KMS-11 (cell line): ENCODE results near the gene FBXO48.

ENCODE experiments used
- H2AFZ ChIP-seq: fragments of 200-600 bp; sonication (generic); 2 replicates; pipeline ENCODE4 v1.6.1; 2016; ENCODE audit warnings: antibody characterized with exemption, mixed run types, low read depth
- H3K27ac ChIP-seq: fragments of 200-600 bp; sonication (generic); 2 replicates; pipeline ENCODE4 v1.6.1; 2016; ENCODE audit warnings: mild to moderate bottlenecking, mixed run types
- H3K27me3 ChIP-seq: fragments of 200-600 bp; sonication (generic); 2 replicates; pipeline ENCODE4 v1.6.1; 2017; ENCODE audit warnings: mild to moderate bottlenecking, low read depth, mixed run types, moderate library complexity; ENCODE audit not compliant: insufficient read depth
- H3K36me3 ChIP-seq: fragments of 200-600 bp; sonication (generic); 2 replicates; pipeline ENCODE4 v1.6.1; 2017; ENCODE audit warnings: mild to moderate bottlenecking, mixed run types; ENCODE audit not compliant: insufficient read depth
- H3K4me1 ChIP-seq: fragments of 200-600 bp; sonication (generic); 2 replicates; pipeline ENCODE4 v1.6.1; 2016; ENCODE audit warnings: mild to moderate bottlenecking, low read depth, mixed run types; ENCODE audit not compliant: poor library complexity, severe bottlenecking
- H3K4me2 ChIP-seq: fragments of 200-600 bp; sonication (generic); 2 replicates; pipeline ENCODE4 v1.7.0; 2016; ENCODE audit warnings: mild to moderate bottlenecking, mixed run types
- H3K4me3 ChIP-seq: fragments of 200-600 bp; sonication (generic); IDR thresholded peaks from 2 replicates; pipeline ENCODE4 v1.6.1; 2017; ENCODE audit warnings: low read depth, low read length, mixed read lengths; ENCODE audit not compliant: insufficient read depth
- H3K79me2 ChIP-seq: fragments of 200-600 bp; sonication (generic); 2 replicates; pipeline ENCODE4 v1.6.1; 2016; ENCODE audit warnings: low read depth, mixed run types; ENCODE audit not compliant: insufficient read depth
- H3K9ac ChIP-seq: fragments of 200-600 bp; sonication (generic); 2 replicates; pipeline ENCODE4 v1.6.1; 2016; ENCODE audit warnings: mild to moderate bottlenecking, mixed run types
- H4K20me1 ChIP-seq: fragments of 200-600 bp; sonication (generic); 2 replicates; pipeline ENCODE4 v1.6.1; 2016; ENCODE audit warnings: mild to moderate bottlenecking, mixed run types; ENCODE audit not compliant: insufficient read depth
- CTCF ChIP-seq: fragments of 200-600 bp; sonication (generic); conservative IDR thresholded peaks from 2 replicates; pipeline ENCODE4 v1.6.1; 2017; ENCODE audit warnings: low read depth, mild to moderate bottlenecking, antibody characterized with exemption, low read length, moderate library complexity, mixed read lengths

Gene FBXO48

GRCh38 chr2:68487773-68488355, 20.8 kb upstream of the FBXO48 start:
- TF ChIP-seq CTCF: peak; percentile 83
- Histone ChIP-seq H2AFZ (no peak overlapping the region), H3K9ac (no peak overlapping the region), H3K79me2 (no peaks in the 10 kb centered on the region), H3K4me3 (no peak overlapping the region), H3K27ac (no peak overlapping the region), H3K36me3 (no peaks in the 10 kb centered on the region), H3K27me3 (no peaks in the 10 kb centered on the region), H3K4me2 (no peak overlapping the region), H3K4me1 (peaks cover 6% of the 10 kb centered on the region), H4K20me1 (no peaks in the 10 kb centered on the region)

DNA sequence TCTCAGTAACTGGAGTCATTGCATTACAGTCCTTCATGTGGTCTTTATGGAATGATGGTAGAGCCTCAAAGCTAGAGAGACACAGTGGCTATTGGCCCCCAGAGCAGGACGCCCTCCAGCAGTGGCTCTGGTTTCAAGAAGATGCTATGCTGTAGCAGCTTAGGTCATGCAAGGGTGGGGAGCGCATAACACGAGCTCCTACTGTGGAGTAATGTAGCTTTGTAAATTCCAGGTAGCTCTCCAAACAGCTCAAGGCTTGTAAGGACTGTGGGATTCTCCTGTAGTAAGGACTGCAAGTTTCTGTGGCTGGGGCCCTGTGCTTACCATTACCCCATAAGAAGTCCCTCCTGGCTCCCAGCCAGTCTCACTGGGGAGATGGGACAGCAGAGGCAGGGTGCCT, 15.9 kb upstream of the FBXO48 start:
- TF ChIP-seq CTCF: no peak
- Histone ChIP-seq H3K79me2 (no peaks in the 10 kb centered on the region), H3K4me1 (no peaks in the 10 kb centered on the region), H3K9ac (no peak overlapping the region), H3K4me3 (no peak overlapping the region), H4K20me1 (no peaks in the 10 kb centered on the region), H3K36me3 (no peaks in the 10 kb centered on the region), H2AFZ (no peak overlapping the region), H3K27me3 (no peaks in the 10 kb centered on the region), H3K4me2 (no peak overlapping the region), H3K27ac (no peak overlapping the region)

GRCh38 chr2:68482296-68482820, 15.3 kb upstream of the FBXO48 start:
- Histone ChIP-seq H3K9ac (no peak overlapping the region), H3K27me3 (no peaks in the 10 kb centered on the region), H3K4me3 (no peak overlapping the region), H3K4me1 (no peaks in the 10 kb centered on the region), H4K20me1 (no peaks in the 10 kb centered on the region), H3K79me2 (no peaks in the 10 kb centered on the region), H3K36me3 (no peaks in the 10 kb centered on the region), H2AFZ (no peak overlapping the region), H3K4me2 (no peak overlapping the region), H3K27ac (no peak overlapping the region)
- TF ChIP-seq CTCF: no peak

DNA sequence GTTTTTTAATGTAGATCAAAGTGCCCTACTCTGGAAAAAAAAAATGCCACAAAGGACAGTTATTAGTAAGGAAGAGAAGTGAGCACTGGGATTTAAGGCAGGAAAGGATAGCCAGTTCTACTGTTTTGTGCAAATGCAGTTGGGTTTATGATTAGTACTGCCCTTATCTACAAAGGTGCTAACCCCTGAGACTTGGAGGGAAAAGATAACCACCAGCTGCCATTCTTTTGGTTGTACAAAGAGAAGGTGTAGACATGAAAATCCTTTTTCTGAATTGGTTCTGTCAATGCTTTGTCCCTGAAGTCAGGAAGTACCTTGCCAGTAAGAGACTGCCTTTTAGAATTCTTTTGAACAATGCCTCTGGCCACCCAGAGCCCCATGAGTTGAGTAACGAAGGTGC, 11.6 kb upstream of the FBXO48 start:
- Histone ChIP-seq H3K4me3 (no peak overlapping the region), H4K20me1 (no peaks in the 10 kb centered on the region), H3K27ac (no peak overlapping the region), H3K36me3 (no peaks in the 10 kb centered on the region), H3K4me1 (no peaks in the 10 kb centered on the region), H3K27me3 (no peaks in the 10 kb centered on the region), H3K79me2 (no peaks in the 10 kb centered on the region), H3K4me2 (no peak overlapping the region), H3K9ac (no peak overlapping the region), H2AFZ (no peak overlapping the region)
- TF ChIP-seq CTCF: no peak
